Ureter (tissue), 1 donor: ENCODE results near the gene SOX13. TPM values are rescaled to one million over a fixed set of nuclear protein-coding genes. Genes with fewer than 3 reads are reported as not detected.

Source experiments
- DNase-seq: peaks from one replicate; pipeline ENCODE4 v3.0.0-alpha.2; 2020; ENCODE audit warnings: low spot score
- total RNA-seq: library from RNA; stranded (reverse); gene quantifications from one replicate; pipeline ENCODE4 v1.2.4, GENCODE V29; 2023
- donor health status: DM: yes; HTN: yes; CAD: no.

SOX13 gene
- total RNA-seq, 1 donor from 2014 or later: 85.7 TPM

DNA sequence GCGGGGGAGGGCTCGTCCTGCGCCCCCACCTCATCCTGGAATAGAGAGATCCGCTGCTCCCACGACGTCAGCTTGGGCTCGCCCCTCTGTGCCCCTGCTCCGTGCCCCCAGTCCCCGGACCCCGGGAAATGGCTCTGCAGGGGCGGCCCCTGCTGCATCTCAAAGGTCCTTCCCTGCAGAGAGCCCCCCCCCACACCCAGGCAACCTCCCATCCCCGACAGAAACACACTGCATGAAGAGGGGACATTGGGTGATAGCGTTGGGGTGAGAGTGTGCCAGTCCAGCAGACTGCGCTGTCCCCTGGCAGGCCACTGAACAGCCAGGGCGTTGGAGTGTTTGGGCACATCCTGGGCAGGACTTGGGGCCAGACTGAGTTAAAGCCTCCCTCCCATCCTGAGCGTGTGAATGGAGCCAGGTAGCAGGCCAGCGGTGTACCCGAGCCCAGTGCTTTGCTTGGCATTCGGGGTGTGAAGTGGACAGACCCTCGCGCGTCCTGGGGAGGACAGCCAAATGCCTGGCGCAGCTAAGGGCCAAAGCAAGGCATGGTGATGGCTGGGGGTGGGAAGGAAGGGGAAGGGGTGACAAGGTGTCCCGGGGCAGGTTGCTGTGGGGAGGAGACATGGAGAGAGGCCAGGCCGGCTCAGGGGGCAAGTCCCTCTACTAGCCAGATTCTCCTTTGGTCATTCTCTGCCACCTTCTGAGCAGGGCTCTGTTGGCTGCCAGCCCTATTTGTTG, 79.6 kb downstream of the SOX13 start:
- no peak for DNase-seq

- DNase-seq: no peak
Observed at GRCh38 chr1:204153667-204154066, 80.8 kb downstream of the SOX13 start.

- peak; percentile 70 for DNase-seq
Observed at GRCh38 chr1:204154568-204155255, 81.8 kb downstream of the SOX13 start.

GRCh38 chr1:204155881-204156280, 83.0 kb downstream of the SOX13 start:
- no peak for DNase-seq

- no peak for DNase-seq
Observed at GRCh38 chr1:204157962-204158361, 85.0 kb downstream of the SOX13 start.

GRCh38 chr1:204161609-204162493, 88.9 kb downstream of the SOX13 start:
- DNase-seq: no peak

GRCh38 chr1:204162494-204163074, 89.7 kb downstream of the SOX13 start:
- DNase-seq: peak; percentile 89

DNA sequence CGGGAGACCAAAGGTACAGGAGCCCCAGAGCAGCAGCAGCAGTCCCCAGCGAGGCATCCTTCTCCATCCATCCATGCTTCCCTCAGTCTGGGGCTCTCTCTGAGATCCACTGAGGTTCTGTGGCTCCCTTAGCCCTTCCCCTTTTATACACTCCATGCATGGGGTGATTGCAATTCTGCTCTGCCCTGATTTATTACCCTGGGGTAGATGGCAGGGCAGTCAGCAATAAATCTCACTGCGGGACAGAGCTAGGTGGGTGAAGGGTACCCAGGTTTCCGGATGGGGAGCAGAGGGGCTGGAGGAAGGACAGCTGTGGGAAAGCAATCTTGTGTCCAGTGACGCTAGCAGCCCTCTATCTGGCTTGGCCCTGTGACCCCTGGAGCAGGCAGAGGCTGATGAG, 93.3 kb downstream of the SOX13 start, which contains the start of gene REN:
Gene REN, minus strand, starts transcription at position 119 of the 400 bp plus-strand sequence. Its CDS starts 44 bp downstream, at position 75.
- no peak for DNase-seq

DNA sequence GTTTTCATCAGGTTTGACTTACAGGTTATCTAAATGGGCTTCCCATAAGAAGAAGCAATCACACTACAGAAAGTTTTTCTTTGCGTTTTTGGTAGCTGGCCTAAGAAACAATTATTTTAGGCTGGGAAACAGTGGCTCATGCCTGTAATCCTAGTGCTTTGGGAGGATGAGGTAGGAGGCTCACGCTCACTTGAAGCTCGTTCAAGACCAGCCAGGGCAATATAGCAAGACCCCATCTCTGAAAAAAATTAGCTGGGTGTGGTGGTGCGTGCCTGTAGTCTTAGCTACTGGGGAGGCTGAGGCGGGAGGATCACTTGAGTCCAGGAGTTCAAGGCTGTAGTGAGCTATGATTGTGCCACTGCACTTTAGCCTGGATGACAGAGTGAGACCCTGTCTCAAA, 94.8 kb downstream of the SOX13 start:
- DNase-seq: no peak

GRCh38 chr1:204169858-204170257, 96.9 kb downstream of the SOX13 start:
- no peak for DNase-seq

- DNase-seq: no peak
Observed at GRCh38 chr1:204170494-204171155, 97.7 kb downstream of the SOX13 start.

DNA sequence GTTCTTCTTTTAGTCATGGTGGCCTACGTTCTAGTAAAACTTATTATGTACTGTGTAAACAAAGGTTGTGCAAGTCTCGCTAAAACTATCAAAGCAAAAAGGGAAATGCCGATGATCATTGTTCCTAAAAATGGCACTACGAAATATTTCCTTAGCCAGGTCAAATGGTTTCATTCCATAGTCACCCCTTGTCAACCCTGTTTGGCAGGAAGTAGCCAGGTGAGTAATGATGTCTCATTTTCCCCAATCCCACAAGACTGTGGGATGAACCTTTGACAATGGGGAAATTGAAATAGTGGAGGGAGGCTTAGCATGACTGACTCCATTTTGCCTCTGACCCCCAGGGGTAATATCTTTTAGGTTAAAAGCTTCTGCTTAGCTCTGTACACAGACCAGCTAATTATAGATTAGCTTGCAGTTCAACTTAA, 98.8 kb downstream of the SOX13 start:
- no peak for DNase-seq

DNA sequence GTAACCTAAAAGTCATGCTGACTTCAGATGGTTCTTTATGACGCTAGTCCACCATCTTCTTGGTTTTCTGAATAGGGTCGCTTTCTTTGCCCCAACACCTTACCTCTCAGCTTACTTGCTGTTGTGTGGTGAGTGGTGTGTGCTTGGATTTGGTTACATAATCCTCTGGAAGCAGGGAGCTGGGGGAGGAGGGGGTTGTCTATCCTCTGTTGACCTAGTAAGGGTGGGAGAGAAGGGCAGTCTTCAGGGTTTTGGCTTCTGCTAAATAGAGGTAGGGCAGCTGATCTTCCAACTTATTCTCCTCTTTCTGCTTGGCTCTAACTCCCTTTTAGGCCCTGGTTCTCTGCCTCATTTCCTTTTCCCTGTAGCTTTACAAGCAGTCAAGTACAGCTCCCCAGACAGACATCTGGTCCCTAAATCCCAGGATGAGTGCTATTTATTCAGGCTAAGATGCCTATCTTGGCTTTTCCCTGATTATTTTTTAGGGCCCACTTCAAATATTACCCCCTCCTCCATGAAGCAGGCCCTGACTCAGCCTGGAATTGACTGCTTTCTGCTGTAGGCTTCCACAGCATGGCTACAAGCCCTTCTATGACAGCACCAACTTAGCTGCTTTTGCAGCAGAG, 99.6 kb downstream of the SOX13 start:
- DNase-seq: no peak

DNA sequence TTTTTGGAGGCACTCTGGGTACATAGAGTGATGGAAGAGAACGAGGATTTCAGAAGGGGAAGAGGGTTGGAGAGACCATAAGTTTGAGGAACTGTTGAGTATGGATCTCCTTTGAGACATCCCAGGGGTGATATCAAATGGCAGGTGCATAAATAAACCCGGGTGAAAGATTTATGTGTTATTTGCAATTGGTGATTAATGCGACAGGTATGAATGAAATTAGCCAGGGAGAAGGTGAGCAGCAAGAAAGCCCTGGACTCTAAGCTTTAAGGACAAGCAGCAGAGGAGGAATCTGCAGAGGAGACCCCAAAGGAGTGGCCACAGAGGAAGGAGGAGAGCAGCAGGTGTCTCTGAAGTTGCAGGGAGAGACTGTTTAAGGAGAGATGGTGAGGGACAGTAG, 102.0 kb downstream of the SOX13 start:
- DNase-seq: no peak

- no peak for DNase-seq
Observed at GRCh38 chr1:204176049-204176448, 103.1 kb downstream of the SOX13 start.

GRCh38 chr1:204177133-204177532, 104.2 kb downstream of the SOX13 start:
- DNase-seq: no peak

Other genes starting within 250 kb of the SOX13 start
- 131 TPM for gene SNRPE, start 211.5 kb upstream of the SOX13 start, total RNA-seq
- 13.5 TPM for gene ETNK2, start 78.9 kb downstream of the SOX13 start, total RNA-seq
- gene REN, start 93.2 kb downstream of the SOX13 start, total RNA-seq: 0.89 TPM
- gene KISS1, start 123.4 kb downstream of the SOX13 start, total RNA-seq: 1.4 TPM
- 26.0 TPM for gene GOLT1A, start 140.9 kb downstream of the SOX13 start, total RNA-seq